HUES6 (cell line): ENCODE measurements around the gene DCAF8.

Source experiments
- H3K27ac ChIP-seq: 2 replicates; pipeline ENCODE4 v1.7.0; 2013; ENCODE audit warnings: low read depth, mild to moderate bottlenecking, low read length, inconsistent platforms
- H3K27me3 ChIP-seq: 2 replicates; pipeline ENCODE4 v1.6.1; 2013; ENCODE audit warnings: low read length; ENCODE audit not compliant: control insufficient read depth, insufficient read depth
- H3K36me3 ChIP-seq: 2 replicates; pipeline ENCODE4 v1.6.1; 2013; ENCODE audit warnings: low read length; ENCODE audit not compliant: control insufficient read depth, insufficient read depth
- H3K4me1 ChIP-seq: 2 replicates; pipeline ENCODE4 v1.6.1; 2013; ENCODE audit warnings: low read length; ENCODE audit not compliant: control insufficient read depth, insufficient read depth
- H3K4me3 ChIP-seq: 2 replicates; pipeline ENCODE4 v1.5.1; 2013; ENCODE audit warnings: low read depth, low read length
- H3K9ac ChIP-seq: one replicate; pipeline ENCODE4 v1.6.1; 2013; ENCODE audit warnings: mild to moderate bottlenecking, low read length
- H3K9me3 ChIP-seq: 2 replicates; pipeline ENCODE4 v1.6.1; 2013; ENCODE audit warnings: low read depth, low read length; ENCODE audit not compliant: control insufficient read depth, insufficient read depth

Gene DCAF8

GRCh38 chr1:160261893-160262794, at the start of gene DCAF8:
Gene DCAF8, minus strand, starts transcription at chr1:160262549. Its CDS starts 18,541 bp downstream, at chr1:160244008.
- Histone ChIP-seq H3K36me3 (peaks cover 7% of the 10 kb centered on the region; the same call in 1 of the 2 replicates), H3K4me3 (peak within 1 kb of the TSS; percentile 93), H3K27me3 (0 out of 2 replicates have a peak, but pooled peaks cover 4% of the 10 kb centered on the region), H3K9ac (peak within 1 kb of the TSS; percentile 97), H3K27ac (peak within 1 kb of the TSS; percentile 94), H3K9me3 (no peaks in the 10 kb centered on the region), H3K4me1 (peaks cover 17% of the 10 kb centered on the region)

- H3K4me1 ChIP-seq = peaks cover 18% of the 10 kb centered on the region
These were observed 47.2 kb upstream of the DCAF8 start for GRCh38 chr1:160309571-160309970.

DNA sequence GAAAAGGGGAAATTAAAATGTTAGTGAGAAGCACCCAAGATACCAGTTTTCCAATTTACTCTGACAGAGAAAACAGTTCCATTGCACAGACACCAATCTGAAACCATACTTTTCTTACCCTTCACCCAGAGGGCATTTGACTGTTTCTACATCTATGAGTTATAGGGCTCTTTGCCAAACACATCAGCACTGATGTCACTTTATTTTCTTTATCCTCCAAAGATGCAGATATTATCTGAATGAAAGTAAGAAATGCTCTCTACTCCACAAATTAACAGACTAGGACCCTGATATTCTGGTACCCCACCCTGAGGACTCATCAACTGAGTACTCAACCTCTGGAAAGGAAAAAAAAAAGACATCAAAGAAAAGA, 46.8 kb upstream of the DCAF8 start:
- no peak overlapping the region for H3K4me3 ChIP-seq
- peaks cover 18% of the 10 kb centered on the region for H3K4me1 ChIP-seq
- H3K27me3 ChIP-seq = no peaks in the 10 kb centered on the region
- H3K9me3 ChIP-seq = no peaks in the 10 kb centered on the region
- peaks cover 94% of the 10 kb centered on the region for H3K36me3 ChIP-seq
- no peak overlapping the region for H3K27ac ChIP-seq
- H3K9ac ChIP-seq = no peak overlapping the region

More at GRCh38 chr1:160309571-160309970, 47.2 kb upstream of the DCAF8 start:
- no peak overlapping the region for H3K4me3 ChIP-seq
- H3K36me3 ChIP-seq = peaks cover 94% of the 10 kb centered on the region
- H3K9ac ChIP-seq = no peak overlapping the region
- no peaks in the 10 kb centered on the region for H3K9me3 ChIP-seq
- no peaks in the 10 kb centered on the region for H3K27me3 ChIP-seq
- H3K27ac ChIP-seq = no peak overlapping the region

DNA sequence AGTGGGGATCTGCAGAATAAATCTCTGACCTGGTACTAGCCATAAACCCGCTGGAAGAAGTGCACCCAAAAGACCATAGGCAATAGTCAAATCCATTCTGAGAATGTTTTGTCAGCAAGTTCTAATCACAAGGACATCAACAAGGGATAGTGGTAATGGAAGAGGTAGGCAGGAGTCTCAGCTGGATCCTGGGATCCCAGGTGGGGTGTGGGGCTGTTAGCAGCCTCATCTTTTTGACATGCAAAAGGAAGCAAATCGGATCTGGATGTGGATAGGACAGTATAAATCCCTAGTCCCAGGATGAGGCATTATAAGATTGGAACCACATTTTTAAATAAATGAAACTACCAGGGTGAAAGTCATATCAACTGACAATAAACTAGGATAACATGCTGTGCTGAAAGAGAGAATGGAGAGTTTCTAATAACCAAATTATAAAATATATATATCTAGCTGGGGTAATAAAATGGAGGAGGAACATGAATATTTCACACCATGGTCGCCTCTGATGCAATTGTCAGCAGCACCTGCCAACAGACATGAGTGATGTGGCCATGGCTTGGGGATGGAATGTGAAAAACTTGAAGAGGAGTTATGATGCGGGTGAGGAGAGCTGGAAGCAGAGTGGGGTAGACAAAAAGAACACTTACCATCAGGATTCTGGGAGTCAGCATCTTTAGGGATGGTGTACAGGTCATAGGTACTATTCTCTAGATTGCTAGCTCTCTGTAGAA, 46.3 kb upstream of the DCAF8 start:
- Histone ChIP-seq H3K4me3 (no peak overlapping the region), H3K9me3 (no peaks in the 10 kb centered on the region), H3K9ac (no peak overlapping the region), H3K27me3 (no peaks in the 10 kb centered on the region), H3K27ac (no peak overlapping the region), H3K4me1 (peaks cover 18% of the 10 kb centered on the region), H3K36me3 (peaks cover 94% of the 10 kb centered on the region)

DNA sequence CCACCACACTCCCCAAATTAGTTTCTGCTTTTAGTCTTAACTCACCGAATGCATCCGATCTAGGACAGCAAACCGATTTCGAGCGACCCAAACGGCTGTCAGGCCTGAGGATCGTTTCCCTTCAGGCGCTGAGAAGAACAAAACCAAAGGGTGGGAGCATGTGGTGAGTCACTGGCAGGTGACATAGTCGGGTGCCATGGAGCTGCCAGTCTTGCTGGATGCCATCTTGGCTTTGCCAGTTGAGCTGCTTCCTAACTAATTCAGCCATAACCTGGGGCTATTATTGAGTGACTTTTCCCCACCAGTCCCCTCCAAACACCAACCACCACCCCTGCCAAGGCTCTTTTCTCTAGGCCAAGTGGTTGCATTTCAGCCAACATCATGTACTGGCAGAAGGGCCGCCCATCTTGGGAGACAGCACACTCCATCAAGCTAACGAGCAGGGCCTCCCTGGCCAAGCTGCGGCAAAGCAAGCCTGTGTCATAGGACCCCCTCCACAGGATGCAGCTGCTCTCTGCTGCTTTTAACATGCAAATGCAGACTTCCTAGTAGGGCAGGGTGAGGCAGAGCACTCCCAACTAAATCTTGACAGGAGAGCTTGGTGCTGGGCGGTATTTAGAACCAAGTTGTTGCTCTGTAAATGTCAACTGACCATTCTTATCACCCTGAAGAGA, 44.9 kb upstream of the DCAF8 start:
- Histone ChIP-seq H3K27ac (0 out of 2 replicates have a peak overlapping the region, but pooled peaks have one; percentile 10), H3K9me3 (no peaks in the 10 kb centered on the region), H3K36me3 (peaks cover 94% of the 10 kb centered on the region), H3K4me1 (peaks cover 18% of the 10 kb centered on the region), H3K9ac (no peak overlapping the region), H3K27me3 (no peaks in the 10 kb centered on the region), H3K4me3 (no peak overlapping the region)

- Histone ChIP-seq H3K36me3 (peaks cover 90% of the 10 kb centered on the region), H3K27ac (no peak overlapping the region), H3K27me3 (no peaks in the 10 kb centered on the region), H3K9ac (no peak overlapping the region), H3K4me3 (no peak overlapping the region), H3K9me3 (no peaks in the 10 kb centered on the region), H3K4me1 (no peaks in the 10 kb centered on the region)
These were observed 37.8 kb upstream of the DCAF8 start for GRCh38 chr1:160300173-160300572.

- no peak overlapping the region for H3K4me3 ChIP-seq
- no peaks in the 10 kb centered on the region for H3K4me1 ChIP-seq
- H3K9ac ChIP-seq = no peak overlapping the region
- no peaks in the 10 kb centered on the region for H3K9me3 ChIP-seq
- peaks cover 96% of the 10 kb centered on the region for H3K36me3 ChIP-seq
- no peak overlapping the region for H3K27ac ChIP-seq
- H3K27me3 ChIP-seq = no peaks in the 10 kb centered on the region
These were observed 33.7 kb upstream of the DCAF8 start for GRCh38 chr1:160296036-160296435.

GRCh38 chr1:160293020-160293968, 30.9 kb upstream of the DCAF8 start:
- no peak overlapping the region for H3K27ac ChIP-seq
- no peak overlapping the region for H3K9ac ChIP-seq
- peaks cover 93% of the 10 kb centered on the region for H3K36me3 ChIP-seq
- H3K9me3 ChIP-seq = no peaks in the 10 kb centered on the region
- H3K27me3 ChIP-seq = no peaks in the 10 kb centered on the region
- H3K4me3 ChIP-seq = no peak overlapping the region
- H3K4me1 ChIP-seq = no peaks in the 10 kb centered on the region

DNA sequence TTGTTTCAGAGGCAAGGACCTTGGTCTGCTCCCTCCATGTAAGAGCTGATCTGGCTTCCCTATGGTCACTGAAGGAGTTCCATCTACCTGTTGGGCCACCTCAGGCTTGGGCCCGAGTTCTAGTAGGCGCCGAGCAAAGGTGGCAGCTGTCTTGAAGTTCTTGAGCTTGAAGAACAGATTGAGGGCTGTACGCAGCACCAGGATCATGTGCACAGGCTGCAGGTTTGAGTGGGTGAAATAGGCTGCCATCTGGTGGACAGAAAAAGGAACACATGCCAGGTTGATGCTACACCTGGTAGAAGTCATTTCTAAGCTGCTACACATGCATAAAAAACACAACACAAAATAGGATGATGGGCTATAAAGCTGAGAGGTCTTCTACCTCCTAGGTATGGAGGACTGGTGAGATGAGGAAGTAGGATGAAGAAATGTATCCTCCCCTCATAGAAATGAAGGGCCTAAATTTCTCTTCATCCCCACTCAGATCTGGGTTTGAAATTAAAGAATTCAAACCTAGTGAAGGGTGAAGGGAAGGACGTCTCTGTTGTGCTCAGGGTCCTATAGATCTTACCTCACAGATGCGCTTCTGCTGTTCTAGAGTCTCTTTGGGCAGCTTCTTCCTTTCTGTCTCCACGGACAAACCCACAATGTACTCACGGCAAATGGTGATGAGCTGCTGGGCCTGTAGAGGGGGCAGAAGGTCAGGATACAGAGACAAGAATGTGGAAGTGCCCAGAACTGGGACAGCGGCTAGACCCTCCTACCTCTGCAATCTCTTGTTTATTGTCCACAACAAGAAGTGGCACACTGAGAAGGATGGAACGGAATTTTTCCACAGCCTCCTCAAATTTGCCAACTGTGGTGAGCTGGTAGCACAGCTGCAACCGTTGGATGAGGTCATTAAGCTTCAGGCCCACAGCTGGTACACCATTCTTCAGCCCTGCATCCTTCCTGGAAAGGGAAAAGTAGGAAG, 29.2 kb upstream of the DCAF8 start:
- Histone ChIP-seq H3K9me3 (no peaks in the 10 kb centered on the region), H3K27me3 (no peaks in the 10 kb centered on the region), H3K4me1 (no peaks in the 10 kb centered on the region), H3K27ac (no peak overlapping the region), H3K4me3 (no peak overlapping the region), H3K9ac (no peak overlapping the region), H3K36me3 (peaks cover 76% of the 10 kb centered on the region)
